A172 (cell line): ENCODE measurements around the gene FOXK2. TPM values are rescaled to one million over a fixed set of nuclear protein-coding genes. Genes with fewer than 3 reads are reported as not detected.
"Not testable (repeated sequence)": the region's sequence is repeated elsewhere in the genome, so short reads cannot be mapped to it uniquely, and the experiment has no call there.

ENCODE experiments used
- DNase-seq: peaks from one replicate; pipeline ENCODE4 v3.0.0-alpha.2; 2015; ENCODE audit warnings: low spot score
- total RNA-seq: library from RNA; depleted of rRNA; stranded (reverse); fragments of >200 nt; shearing (Covaris generic); gene quantifications from 2 replicates; pipeline ENCODE4 v1.2.3, GENCODE V29; 2014

FOXK2 gene
- total RNA-seq, 1 experiment from 2014 or later = 33.6 TPM

DNA sequence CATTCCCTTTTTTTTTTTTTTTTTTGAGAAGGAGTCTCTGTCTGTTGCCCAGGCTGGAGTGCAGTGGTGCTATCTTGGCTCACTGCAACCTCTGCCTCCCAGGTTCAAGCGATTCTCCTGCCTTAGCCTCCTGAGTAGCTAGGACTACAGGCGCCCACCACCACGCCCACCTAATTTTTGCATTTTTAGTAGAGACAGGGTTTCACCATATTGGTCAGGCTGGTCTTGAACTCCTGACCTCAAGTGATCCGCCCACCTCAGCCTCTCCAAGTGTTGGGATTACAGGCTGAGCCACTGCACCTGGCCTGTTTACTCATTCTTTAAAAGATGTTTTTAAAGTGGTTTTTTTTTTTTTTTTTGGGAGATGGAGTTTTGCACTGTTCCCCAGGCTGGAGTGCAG is 44.2 kb downstream of the FOXK2 start:
- not testable (repeated sequence) for DNase-seq

DNA sequence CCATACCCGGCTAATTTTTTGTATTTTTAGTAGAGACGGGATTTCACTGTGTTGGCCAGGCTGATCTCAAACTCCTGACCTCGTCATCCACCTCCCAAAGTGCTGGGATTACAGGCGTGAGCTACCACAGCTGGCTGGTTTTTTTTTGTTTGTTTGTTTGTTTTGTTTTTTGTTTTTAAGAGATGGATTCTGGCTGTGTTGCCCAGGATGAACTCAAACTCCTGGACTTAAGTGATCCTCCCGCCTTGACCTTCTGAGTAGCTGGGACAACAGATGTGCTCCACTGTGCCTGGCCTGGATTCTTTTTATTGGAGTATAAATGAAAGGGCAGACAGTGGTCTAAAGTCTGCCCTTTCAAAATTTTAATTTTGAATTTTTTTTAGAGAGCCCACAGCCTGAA is 44.7 kb downstream of the FOXK2 start:
- DNase-seq = no peak

DNA sequence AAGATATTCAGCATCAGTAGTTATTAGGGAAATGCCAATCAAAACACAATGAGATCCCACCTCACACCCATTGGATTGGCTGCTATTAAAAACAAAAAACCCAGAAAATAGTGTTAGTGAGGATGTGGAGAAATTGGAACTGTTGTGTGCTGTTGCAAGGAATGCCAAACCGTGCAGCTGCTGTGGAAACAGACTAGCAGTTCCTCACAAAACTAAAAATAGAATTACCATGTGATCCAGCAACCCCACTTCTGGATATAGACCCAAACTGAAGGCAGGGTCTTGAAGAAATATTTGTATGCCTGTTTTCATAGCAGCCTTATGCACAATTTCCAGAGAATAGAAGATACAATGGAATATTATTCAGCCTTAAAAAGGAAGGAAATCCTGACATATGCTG is 46.0 kb downstream of the FOXK2 start:
- no peak for DNase-seq

DNA sequence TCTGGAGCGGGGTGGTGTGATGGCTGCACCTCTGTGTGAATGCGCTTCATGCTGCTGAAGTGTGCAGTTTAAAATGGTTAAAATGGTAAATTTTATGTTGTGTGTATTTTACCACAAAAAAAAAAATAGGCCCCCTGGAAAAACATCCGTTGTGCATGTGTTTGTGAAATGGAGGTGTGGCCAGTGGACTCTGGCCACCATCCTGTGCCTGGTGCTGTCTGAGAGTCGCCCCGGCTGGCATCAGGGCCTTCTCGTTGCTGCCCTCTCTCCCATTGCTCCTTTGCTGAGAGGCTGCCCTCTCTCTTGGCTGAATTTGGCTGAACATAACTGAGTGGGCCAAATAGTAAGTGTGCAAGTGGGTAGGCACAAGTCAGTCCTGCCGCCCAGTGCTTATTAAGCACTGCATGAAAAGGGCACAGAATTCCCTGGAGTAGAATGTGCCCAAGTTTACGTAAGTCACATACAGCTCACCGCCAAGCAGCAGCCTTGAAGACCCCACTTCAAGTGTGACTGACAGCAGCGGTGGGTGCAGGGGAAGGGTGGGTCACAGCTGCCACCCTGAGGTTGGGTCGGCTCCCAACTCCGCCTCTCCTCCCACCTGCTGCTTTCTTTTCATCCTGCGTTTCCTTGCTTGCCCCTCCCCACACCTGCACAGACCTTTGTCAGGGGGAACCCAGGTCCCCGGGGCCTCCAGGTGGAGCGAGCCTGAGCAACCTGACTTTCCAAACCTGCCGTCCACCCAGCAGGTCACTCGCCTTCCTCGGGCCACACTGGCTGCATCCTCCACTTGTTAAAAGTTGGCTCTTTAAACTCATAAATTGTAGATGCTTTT is 46.8 kb downstream of the FOXK2 start:
- DNase-seq = no peak

DNA sequence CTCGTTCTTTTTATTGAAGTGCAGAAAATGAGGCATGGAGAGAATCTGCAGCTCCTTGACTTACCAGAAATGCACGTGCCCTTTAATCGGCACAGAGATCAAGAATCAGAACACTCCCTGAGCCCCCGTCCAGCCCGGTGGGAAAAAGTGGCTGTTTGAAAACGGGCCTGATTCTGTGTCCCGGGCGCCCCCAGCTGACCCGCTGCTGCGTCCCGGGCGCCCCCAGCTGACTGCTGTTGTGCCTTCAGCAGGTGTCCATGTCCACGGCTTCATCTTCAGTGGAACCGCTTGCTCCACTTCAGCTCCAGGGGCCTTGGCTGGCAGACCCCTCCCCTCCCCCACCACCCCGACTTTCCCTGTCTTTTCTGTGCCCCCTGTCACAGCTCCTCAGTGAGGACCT is 47.8 kb downstream of the FOXK2 start:
- DNase-seq = no peak

DNA sequence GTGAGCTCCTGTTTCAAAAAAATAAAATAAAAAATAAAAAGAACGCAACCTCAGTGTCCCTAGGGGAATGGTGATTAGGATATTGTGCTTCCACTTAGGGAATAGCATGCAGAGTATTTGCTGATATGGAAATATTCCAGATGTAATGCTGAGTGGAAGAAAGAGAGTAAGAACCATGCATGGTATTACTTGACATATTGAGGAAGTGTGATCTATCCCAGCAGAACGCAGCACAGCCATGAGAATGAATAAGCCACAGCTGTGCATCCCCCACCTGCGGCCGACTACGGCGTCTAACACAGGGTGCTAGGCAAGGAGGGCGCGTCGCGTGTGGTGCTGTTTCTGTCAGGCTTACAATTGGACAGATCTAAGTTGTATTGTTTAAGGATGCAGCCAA is 49.5 kb downstream of the FOXK2 start:
- DNase-seq = no peak

- DNase-seq = no peak
Measured at GRCh38 chr17:82569621-82570020, 50.1 kb downstream of the FOXK2 start.

DNA sequence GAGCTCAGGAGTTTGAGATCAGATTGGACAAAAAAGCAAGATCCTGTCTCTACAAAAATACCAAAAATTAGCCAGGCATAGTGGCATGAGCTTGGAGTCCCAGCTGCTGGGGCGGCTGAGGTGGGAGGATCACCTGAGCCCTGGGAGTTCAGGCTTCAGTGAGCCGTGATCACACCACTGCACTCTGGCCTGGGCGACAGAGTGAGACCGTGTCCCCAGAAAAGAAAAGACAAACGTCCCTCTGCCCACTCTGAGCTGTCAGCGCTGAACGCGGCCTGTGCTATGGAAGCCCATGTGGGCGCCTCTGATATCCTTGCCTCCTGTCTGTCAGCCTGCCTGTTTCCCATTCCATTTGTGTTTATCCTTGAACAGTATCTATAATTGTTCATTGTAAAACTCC is 50.7 kb downstream of the FOXK2 start:
- no peak for DNase-seq

DNA sequence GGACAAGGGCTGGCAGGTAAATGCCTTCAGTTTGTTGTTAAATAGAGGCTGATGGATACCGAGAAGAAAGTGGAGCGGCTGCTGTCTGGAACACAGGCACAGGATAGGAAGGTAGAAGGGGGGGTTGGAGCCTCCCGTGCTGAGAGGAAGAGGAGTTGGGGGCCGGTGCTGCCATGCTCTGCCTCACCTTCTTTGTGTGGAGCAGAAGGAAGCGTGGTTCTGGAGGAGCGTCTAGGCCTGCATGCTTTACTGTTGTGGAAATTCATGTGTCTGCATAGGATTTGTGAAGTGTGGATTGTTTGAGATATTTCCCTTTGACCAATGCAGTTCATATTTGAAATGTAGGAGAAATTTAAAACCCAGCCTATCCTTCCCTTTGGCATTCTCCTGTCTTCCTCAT is 52.3 kb downstream of the FOXK2 start:
- no peak for DNase-seq

DNA sequence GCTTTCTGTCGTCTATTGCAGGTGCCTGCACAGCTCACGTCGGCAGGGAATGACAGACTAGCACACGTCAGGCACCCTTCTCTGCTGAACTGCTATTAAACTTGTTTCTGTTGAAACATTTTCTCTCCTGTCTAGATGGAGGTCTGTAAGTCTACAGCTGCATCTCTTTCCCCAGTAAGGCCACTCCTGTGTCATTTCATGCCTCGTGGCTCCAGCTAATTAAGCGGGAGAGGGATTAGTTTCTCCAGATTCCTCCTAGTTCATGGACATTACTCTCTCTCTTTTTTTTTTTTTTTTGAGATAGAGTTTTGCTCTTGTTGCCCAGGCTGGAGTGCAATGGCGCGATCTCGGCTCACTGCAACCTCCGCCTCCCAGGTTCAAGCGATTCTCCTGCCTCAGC is 54.5 kb downstream of the FOXK2 start:
- no peak for DNase-seq

- not testable (repeated sequence) for DNase-seq
Measured at GRCh38 chr17:82575581-82576221, 56.2 kb downstream of the FOXK2 start.

GRCh38 chr17:82577300-82577699 is 57.8 kb downstream of the FOXK2 start:
- no peak for DNase-seq

- not testable (repeated sequence) for DNase-seq
Measured at GRCh38 chr17:82579969-82580368, 60.4 kb downstream of the FOXK2 start.

DNA sequence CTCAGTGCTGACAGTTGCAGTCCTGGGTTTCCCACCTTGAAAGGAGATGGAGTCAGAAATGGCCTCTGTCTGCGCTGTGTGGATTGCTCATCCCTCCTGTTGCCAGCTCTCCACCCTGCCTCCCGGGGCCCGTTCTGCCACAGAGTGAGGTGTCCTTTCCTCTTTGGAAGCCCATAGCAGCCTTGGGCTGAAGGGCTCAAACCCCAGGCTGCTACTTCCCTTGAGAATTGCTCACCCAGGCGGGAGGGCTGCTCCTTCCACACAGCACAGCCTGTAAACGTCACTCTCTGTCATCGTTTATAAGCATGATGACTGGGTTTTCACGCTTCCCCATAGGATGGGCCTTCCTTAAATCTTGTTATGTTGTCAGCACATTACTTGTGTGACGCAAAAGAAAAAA is 62.7 kb downstream of the FOXK2 start:
- no peak for DNase-seq

- no peak for DNase-seq
Measured at GRCh38 chr17:82582709-82583108, 63.2 kb downstream of the FOXK2 start.

DNA sequence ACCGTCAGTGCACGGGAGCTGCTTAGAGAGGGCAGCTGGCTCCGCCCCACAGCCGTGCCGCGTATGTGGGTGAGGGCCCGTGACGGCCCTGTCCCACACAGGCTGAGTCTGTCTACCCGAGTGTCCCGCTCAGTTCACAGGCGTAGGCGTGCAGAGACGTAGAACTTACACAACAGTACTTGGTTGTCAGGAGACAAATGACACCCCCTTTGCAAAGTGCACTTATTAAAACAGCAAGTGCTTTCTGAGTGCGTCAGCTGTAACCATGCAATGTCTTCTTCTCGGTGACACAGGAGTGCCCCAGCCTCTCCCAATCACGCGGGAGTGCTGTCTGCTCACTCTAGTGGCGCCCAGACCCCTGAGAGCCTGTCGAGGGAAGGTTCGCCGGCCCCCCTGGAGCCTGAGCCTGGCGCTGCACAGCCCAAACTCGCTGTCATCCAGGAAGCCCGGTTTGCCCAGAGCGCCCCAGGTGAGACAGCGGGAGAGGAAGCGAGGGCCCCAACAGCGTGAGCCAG is 64.2 kb downstream of the FOXK2 start:
- no peak for DNase-seq

DNA sequence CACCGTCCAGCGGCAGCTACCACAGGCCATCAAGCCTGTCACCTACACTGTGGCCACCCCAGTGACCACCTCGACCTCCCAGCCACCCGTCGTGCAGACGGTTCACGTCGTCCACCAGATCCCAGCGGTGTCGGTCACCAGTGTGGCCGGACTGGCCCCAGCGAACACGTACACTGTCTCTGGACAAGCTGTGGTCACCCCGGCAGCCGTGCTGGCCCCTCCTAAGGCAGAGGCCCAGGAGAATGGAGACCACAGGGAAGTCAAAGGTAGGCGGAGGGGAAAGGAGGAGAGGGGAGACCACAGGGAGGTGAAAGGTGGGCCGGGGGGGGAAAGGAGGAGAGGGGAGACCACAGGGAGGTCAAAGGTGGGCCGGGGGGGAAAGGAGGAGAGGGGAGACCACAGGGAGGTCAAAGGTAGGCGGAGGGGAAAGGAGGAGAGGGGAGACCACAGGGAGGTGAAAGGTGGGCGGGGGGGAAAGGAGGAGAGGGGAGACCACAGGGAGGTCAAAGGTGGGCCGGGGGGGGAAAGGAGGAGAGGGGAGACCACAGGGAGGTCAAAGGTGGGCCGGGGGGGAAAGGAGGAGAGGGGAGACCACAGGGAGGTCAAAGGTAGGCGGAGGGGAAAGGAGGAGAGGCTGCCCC is 66.5 kb downstream of the FOXK2 start:
- not testable (repeated sequence) for DNase-seq

DNA sequence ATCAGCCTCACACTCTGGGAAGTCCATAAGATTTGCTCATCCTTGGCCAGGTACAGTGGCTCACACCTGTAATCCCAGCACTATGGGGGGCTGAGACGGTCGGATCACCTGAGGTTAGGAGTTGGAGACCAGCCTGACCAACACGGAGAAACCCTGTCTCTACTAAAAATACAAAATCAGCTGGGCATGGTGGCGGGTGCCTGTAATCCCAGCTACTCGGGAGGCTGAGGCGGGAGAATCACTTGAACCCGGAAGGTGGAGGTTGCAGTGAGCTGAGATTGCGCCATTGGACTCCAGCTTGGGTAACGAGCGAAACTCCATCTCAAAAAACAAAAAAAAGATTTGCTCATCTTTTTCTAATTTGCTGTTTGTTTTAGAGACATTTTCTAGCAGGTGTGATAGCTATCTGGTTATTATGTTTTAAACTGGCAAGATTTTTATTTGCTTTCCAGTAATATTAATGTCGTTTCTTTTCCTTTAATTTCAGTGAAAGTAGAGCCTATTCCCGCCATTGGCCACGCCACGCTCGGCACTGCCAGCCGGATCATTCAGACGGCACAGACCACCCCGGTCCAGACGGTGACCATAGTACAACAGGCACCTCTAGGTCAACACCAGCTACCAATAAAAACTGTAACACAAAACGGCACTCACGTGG is 67.2 kb downstream of the FOXK2 start:
- no peak for DNase-seq

GRCh38 chr17:82587234-82588086 is 67.9 kb downstream of the FOXK2 start:
- no peak for DNase-seq

DNA sequence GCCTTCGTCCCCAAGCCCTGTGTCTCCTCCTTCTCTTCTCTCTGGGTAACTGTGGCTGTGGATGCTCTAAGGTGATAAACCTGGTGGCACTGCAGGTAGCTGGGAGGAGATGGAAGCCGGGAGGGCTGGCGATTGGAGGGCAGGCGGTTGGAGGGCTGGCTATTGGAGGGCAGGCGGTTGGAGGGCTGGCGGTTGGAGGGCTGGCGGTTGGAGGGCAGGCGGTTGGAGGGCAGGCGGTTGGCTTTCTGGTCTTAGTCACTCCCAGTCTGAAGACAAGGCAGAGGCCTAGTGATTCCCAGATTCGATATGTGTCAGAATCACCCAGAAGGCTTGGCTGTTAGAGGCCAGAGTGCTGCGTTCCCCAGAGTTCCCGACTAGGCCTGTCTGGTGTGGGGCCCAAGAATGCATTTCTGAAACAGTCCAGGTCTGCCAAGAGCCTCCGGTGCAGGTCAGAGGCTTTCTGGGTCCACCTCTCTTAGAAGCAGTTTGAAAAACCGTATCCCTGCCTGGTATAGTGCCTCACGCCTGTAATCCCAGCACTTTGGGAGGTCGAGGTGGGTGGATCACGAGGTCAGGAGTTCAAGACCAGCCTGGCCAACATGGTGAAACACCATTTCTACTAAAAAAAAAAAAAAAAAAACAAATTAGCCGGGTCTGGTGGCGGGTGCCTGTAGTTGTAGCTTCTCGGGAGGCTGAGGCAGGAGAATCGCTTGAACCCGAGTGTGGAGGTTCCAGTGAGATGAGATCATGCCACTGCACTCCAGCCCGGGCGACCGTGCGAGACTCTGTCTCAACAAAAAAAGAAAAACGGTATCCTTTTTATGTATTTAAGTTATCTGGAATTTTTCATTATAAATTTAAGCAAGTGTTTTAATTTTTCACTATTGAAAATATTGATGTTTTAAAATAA is 69.0 kb downstream of the FOXK2 start:
- no peak for DNase-seq
